ENCODE data around the gene FAM163B.

Gene FAM163B

GRCh38 chr9:133576031-133576874 is 32.9 kb downstream of the FAM163B start:
- Histone ChIP-seq H3K27ac (ENCODE audit: extremely low read depth, low read depth, low read length) (no peak overlapping the region), H3K4me1 (ENCODE audit: control insufficient read depth, insufficient read depth, low read length) (no peaks in the 10 kb centered on the region), H3K4me3 (ENCODE audit: low read depth, low read length) (no peak overlapping the region), H3K9me3 (ENCODE audit: control insufficient read depth, insufficient read depth, low read depth, low read length) (no peaks in the 10 kb centered on the region), H3K36me3 (ENCODE audit: control insufficient read depth in 2 of 2, insufficient read depth in 1 of 2, low read length in 2 of 2) (no peaks in the 10 kb centered on the region)
- POLR2A ChIA-PET, result interaction anchor here (0.7 kb wide), 1 partner anchor 41 kb away, joined by 3 read pairs; no protein-coding TSS in a partner anchor
- peak; percentile 66 for TF ChIP-seq ZIC2 (tag by site-specific recombination; IDR thresholded peaks at IDR 0.05)
- no peak for TF ChIP-seq ZNF169 (tag by site-specific recombination; IDR thresholded peaks at IDR 0.05)
- TF ChIP-seq ZNF202 (tag by site-specific recombination; IDR thresholded peaks at IDR 0.05; ENCODE audit: borderline replicate concordance), result no peak
- no peak for TF ChIP-seq ZNF830 (tag by site-specific recombination; IDR thresholded peaks at IDR 0.05; ENCODE audit: low read depth)
- no peak for TF ChIP-seq ZNF311 (tag by site-specific recombination; IDR thresholded peaks at IDR 0.05; ENCODE audit: borderline replicate concordance)
- no peak for TF ChIP-seq ZNF514 (tag by site-specific recombination; IDR thresholded peaks at IDR 0.05)
- CTCF ChIA-PET, result no interaction called here

GRCh38 chr9:133575186-133576030 is 33.8 kb downstream of the FAM163B start:
- Histone ChIP-seq H3K9me3 (ENCODE audit: control insufficient read depth, insufficient read depth, low read depth, low read length) (no peaks in the 10 kb centered on the region), H3K4me1 (ENCODE audit: control insufficient read depth, insufficient read depth, low read length) (no peaks in the 10 kb centered on the region), H3K27ac (ENCODE audit: extremely low read depth, low read depth, low read length) (no peak overlapping the region), H3K36me3 (ENCODE audit: control insufficient read depth in 2 of 2, insufficient read depth in 1 of 2, low read length in 2 of 2) (no peaks in the 10 kb centered on the region), H3K4me3 (ENCODE audit: low read depth, low read length) (no peak overlapping the region)
- POLR2A ChIA-PET, result interaction anchor here (0.7 kb wide), 1 partner anchor 42 kb away, joined by 3 read pairs; no protein-coding TSS in a partner anchor
- no peak for TF ChIP-seq GLIS2 (tag by site-specific recombination; IDR thresholded peaks at IDR 0.05)
- TF ChIP-seq EGR2 (tag by site-specific recombination; IDR thresholded peaks at IDR 0.05; ENCODE audit: low read depth), result peak; percentile 50; the same call in 1 of the 2 replicates
- TF ChIP-seq SCRT1 (tag by site-specific recombination; IDR thresholded peaks at IDR 0.05; ENCODE audit: borderline replicate concordance), result peak; percentile 72
- no peak for TF ChIP-seq HIC1 (tag by site-specific recombination; IDR thresholded peaks at IDR 0.05)
- no peak for TF ChIP-seq SP7 (tag by site-specific recombination; IDR thresholded peaks at IDR 0.05)
- TF ChIP-seq BCL6B (tag by site-specific recombination; IDR thresholded peaks at IDR 0.05), result no peak
- no peak for TF ChIP-seq HOXD13 (CRISPR knock-in tag; IDR thresholded peaks at IDR 0.05; ENCODE audit: borderline replicate concordance)
- no peak for TF ChIP-seq ZNF311 (tag by site-specific recombination; IDR thresholded peaks at IDR 0.05; ENCODE audit: borderline replicate concordance)
- no peak for TF ChIP-seq ZNF155 (tag by site-specific recombination; IDR thresholded peaks at IDR 0.05)
- TF ChIP-seq ZBTB44 (tag by site-specific recombination; IDR thresholded peaks at IDR 0.05), result no peak
- no peak for TF ChIP-seq ZNF692 (tag by site-specific recombination; IDR thresholded peaks at IDR 0.05)
- no peak for TF ChIP-seq ZNF645 (tag by site-specific recombination; IDR thresholded peaks at IDR 0.05)
- TF ChIP-seq ZNF223 (tag by site-specific recombination; IDR thresholded peaks at IDR 0.05), result no peak
- TF ChIP-seq ZBTB17 (tag by site-specific recombination; IDR thresholded peaks at IDR 0.05), result no peak
- no peak for TF ChIP-seq ZNF677 (tag by site-specific recombination; IDR thresholded peaks at IDR 0.05)
- 0 out of 2 replicates have a peak, but pooled peaks have one; percentile 20 for TF ChIP-seq ZFHX2 (tag by site-specific recombination; conservative IDR thresholded peaks at IDR 0.05)
- no peak for TF ChIP-seq ZNF791 (tag by site-specific recombination; IDR thresholded peaks at IDR 0.05)
- no peak for TF ChIP-seq ZNF174 (tag by site-specific recombination; IDR thresholded peaks at IDR 0.05)
- CTCF ChIA-PET, result interaction anchor here (0.6 kb wide), 1 partner anchor 45 kb away, joined by 3 read pairs; no protein-coding TSS in a partner anchor
